ENCODE measurements around the gene TEX9. TPM values are rescaled to one million over a fixed set of nuclear protein-coding genes. Genes with fewer than 3 reads are reported as not detected.
A peak's percentile ranks its signal among the peaks of the same experiment; 100 is the strongest.

The TEX9 gene
- total RNA-seq, 1 donor from 2014 or later: 0.35 TPM

DNA sequence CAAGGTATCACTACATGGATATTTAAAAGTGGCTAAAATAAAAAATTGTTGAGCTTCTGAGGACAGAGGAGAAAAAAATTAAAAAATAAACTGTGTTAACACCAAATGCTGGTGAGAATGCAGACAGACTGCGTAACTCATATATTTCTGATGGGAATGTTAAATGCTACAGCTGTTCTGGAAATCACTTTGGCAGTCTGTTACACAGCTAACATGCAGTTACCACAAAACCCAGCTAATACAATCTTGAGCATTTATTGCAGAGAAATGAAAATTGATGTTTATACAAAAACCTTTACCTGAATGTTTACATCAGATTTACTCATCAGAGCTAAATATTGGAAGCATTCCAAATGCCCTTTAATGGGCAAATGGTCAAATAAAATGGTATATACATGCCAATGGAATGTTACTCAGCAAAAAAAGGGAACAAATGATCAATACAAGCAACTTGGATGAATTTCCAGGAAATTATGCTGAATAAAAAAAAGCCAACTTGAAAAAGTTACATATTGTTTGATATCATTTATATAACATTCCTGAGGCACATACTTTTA lies 75.1 kb downstream of the TEX9 start:
- Mint-ChIP-seq H3K4me1 (no peaks in the 10 kb centered on the region), H3K36me3 (ENCODE audit: low read depth) (no peaks in the 10 kb centered on the region), H3K9me3 (no peaks in the 10 kb centered on the region), H3K27ac (no peak overlapping the region), H3K4me3 (no peak overlapping the region), H3K27me3 (peaks cover 25% of the 10 kb centered on the region)
- intact Hi-C loops (cut with micrococcal nuclease): no loop called here
- no peak for DNase-seq

DNA sequence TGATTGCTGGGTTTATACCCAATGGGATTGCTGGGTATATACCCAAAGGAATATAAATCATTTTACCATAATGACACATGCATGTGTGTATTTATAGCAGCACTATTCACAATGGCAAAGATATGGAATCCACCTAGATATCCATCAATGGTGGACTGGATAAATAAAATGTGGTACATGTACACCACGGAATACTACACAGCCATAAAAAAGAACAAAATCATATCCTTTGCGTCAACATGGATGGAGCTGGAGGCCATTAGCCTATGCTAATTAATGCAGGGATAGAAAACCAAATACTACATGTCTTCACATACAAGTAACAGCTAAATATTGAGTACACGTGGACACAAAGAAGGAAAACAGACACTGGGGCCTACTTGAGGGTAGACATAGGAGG lies 77.1 kb downstream of the TEX9 start:
- Mint-ChIP-seq H3K27me3 (peaks cover 18% of the 10 kb centered on the region), H3K4me3 (no peak overlapping the region), H3K9me3 (no peaks in the 10 kb centered on the region), H3K36me3 (ENCODE audit: low read depth) (no peaks in the 10 kb centered on the region), H3K27ac (no peak overlapping the region), H3K4me1 (no peaks in the 10 kb centered on the region)
- no peak for DNase-seq
- intact Hi-C loops (cut with micrococcal nuclease): no loop called here

DNA sequence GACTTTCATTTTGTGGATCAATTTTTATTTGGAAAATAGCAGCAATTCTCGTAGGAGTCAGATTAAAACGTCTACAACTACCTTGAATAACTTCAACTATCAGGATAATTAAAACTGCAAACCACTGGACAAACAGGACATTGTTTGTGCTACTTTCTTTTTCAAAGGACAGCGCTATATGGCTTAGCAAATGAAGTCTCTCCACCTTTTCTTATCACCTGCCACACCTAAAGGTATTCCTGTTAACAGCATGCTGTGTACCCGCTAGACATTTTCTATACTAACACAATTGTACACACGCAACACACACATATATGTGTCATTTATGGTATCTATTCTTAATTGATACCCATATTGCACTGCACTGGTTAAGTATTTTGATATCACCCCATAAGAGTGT lies 80.5 kb downstream of the TEX9 start:
- Mint-ChIP-seq H3K36me3 (ENCODE audit: low read depth) (no peaks in the 10 kb centered on the region), H3K27me3 (peaks cover 7% of the 10 kb centered on the region), H3K9me3 (no peaks in the 10 kb centered on the region), H3K4me1 (no peaks in the 10 kb centered on the region), H3K4me3 (no peak overlapping the region), H3K27ac (no peak overlapping the region)
- DNase-seq: no peak
- intact Hi-C loops (cut with micrococcal nuclease): no loop called here

DNA sequence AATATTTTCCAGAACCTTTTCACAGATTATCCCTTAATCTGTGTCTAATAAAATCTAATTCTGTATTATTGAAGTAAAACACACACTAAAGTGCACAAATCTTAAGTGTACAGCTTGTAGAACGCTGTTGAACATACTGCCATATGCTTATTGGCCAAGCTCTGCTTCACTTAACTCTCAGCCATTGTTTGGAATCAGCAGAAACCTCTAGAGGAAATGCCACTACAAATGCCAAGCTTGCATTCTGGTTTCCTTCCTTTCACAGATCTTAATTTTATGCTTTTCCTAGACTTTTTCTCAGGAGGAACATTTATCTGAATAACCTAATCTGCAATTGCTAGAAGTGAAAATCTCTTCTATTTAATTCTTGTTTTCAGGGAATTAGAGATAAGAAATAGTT lies 89.6 kb downstream of the TEX9 start:
- Mint-ChIP-seq H3K4me1 (no peaks in the 10 kb centered on the region), H3K27ac (no peak overlapping the region), H3K36me3 (ENCODE audit: low read depth) (no peaks in the 10 kb centered on the region), H3K27me3 (peaks cover 19% of the 10 kb centered on the region), H3K4me3 (no peak overlapping the region), H3K9me3 (no peaks in the 10 kb centered on the region)
- intact Hi-C loops (cut with micrococcal nuclease): no loop called here
- DNase-seq: no peak

DNA sequence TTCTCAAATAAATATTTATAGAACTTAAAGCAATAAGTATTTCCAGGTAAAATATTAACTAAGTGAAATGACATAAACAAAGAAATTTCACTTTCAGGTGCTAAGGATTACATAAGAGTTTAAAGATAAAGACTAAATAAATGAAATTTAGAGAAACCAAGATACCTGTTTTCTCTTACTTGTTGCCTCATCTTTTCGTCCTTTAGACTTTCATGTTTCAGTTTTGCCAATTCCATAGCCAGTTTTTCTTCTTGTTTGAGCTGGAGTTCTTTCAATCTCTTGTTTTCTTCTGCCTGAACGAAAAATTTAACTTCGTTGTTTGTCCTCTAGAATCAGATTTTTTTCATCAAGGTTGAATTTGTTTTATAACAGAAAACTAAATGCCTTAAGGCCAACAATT lies 91.0 kb downstream of the TEX9 start:
- Mint-ChIP-seq H3K27ac (no peak overlapping the region), H3K27me3 (peaks cover 17% of the 10 kb centered on the region), H3K4me1 (no peaks in the 10 kb centered on the region), H3K36me3 (ENCODE audit: low read depth) (no peaks in the 10 kb centered on the region), H3K4me3 (no peak overlapping the region), H3K9me3 (no peaks in the 10 kb centered on the region)
- no peak for DNase-seq
- intact Hi-C loops (cut with micrococcal nuclease): no loop called here

DNA sequence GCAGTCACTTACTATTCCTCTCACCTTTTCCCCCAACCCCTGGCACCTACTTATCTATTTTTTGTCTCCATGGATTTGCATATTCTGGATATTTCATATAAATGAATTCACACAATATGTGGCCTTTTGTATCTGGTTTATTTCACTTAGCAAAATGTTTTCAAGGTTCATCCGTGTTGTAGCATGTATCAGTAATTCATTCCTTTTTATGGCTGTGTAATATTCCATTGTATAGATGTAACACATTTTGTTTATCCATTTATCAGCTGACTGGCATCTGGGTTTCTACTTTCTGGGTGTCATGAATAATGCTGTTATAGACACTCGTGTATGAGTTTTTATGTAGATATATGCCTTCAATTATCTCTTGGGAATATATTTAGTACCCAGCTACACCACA lies 93.9 kb downstream of the TEX9 start:
- no peaks in the 10 kb centered on the region for H3K36me3 Mint-ChIP-seq (ENCODE audit: low read depth)
- no peak overlapping the region for H3K4me3 Mint-ChIP-seq
- peaks cover 22% of the 10 kb centered on the region for H3K27me3 Mint-ChIP-seq
- no peaks in the 10 kb centered on the region for H3K4me1 Mint-ChIP-seq
- intact Hi-C loops (cut with micrococcal nuclease): no loop called here
- H3K27ac Mint-ChIP-seq: no peak overlapping the region
- no peak for DNase-seq
- H3K9me3 Mint-ChIP-seq: no peaks in the 10 kb centered on the region

DNA sequence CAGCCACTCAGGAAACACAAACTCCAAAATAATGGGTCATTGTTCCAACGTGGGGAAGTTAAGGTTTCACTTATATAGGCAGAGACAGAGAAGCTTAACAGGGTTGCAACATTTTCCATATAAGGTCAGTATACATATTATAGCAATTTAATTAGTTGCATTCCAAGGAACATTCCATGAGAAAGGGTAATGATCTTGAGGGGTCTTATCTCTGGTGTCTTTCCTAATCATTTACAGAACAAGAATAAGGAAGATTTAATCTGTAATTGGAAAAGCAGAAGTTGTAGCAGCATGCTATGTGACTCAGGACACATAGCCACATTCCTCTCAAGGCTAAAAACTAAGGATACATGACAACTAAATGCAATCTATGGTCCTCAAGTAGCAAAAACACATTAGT lies 94.8 kb downstream of the TEX9 start:
- Mint-ChIP-seq H3K27me3 (peaks cover 28% of the 10 kb centered on the region), H3K27ac (no peak overlapping the region), H3K4me3 (no peak overlapping the region), H3K9me3 (no peaks in the 10 kb centered on the region), H3K4me1 (peaks cover 7% of the 10 kb centered on the region), H3K36me3 (ENCODE audit: low read depth) (no peaks in the 10 kb centered on the region)
- no peak for DNase-seq
- intact Hi-C loops (cut with micrococcal nuclease): no loop called here

DNA sequence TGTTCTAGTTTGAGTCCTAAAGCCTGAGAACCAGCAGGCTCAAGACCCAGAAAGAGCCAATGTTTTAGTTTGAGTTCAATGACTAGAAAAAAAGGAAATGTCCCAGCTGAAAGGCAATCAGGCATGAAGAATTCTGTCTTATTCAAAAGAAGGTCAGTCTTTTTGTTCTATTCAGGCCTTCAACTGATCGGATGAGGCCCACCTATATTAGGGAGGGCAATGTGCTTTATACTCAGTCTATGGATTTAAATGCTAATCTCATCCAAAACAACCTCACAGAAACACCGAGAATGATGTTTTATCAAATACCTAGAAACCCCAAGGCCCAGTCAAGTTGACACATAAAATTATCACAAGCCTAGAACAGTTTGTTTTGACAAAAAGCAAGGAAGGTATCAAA lies 95.7 kb downstream of the TEX9 start:
- Mint-ChIP-seq H3K36me3 (ENCODE audit: low read depth) (no peaks in the 10 kb centered on the region), H3K4me3 (no peak overlapping the region), H3K4me1 (peaks cover 7% of the 10 kb centered on the region), H3K27me3 (peaks cover 28% of the 10 kb centered on the region), H3K27ac (no peak overlapping the region), H3K9me3 (no peaks in the 10 kb centered on the region)
- no peak for DNase-seq
- intact Hi-C loops (cut with micrococcal nuclease): no loop called here

DNA sequence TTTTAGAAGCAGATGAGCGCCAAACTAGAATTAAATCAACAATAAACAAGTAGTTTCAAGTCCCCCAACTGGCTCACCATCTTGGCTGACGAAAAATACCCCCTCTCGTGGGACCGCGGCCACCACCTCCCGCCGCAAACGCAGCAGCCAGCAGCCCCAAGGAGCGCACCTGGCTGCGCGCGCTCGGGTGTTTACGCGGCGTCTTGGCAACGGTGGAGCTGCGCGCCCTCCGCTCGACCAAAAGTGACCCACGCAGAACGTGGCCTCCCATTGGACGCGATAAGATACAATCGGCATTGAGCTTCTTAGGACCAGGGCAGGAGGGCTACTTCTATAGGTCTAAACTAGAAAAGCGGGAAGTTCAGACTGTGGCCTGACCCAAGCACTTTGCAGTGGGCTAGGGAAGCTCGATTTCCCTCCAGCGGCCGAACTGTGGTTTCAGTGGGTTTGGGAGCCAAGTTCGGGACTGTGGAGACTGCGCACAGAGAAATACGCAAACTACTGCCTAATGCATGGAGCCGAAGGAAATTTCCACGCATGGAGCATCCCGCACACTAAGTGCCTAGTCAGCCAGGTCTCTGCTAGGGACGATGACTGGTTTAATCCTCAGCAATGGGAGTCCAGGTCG lies 99.8 kb downstream of the TEX9 start, which contains the start of gene MNS1:
Gene MNS1 (minus strand): TSS at position 245 of the 628 bp plus-strand sequence. CDS start 165 bp downstream, at position 80.
- intact Hi-C loops (cut with micrococcal nuclease): loop anchor here (2.0 kb wide), 1 partner anchor 222 kb away; the partner anchor contains the start of gene RFX7
- H3K27ac Mint-ChIP-seq: peak within 1 kb of the TSS; percentile 77

DNA sequence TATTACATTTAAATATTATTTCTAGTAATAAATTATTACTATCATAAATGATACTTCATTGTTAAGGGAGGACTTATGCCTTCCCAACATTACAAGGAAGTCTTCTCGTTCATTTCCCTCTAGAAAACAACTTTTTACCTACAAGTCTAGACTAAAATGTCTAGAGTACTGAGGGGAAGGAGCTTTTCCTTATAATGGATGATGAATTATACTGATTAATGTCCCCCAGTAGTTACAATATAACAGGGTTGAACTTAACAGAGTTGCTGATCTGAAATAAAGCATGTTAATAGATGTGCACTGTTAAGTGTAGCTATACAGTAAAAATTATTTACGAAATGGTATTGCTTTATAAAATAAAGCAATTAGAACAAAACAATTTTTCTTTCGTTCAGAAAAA lies 102.4 kb downstream of the TEX9 start:
- H3K27me3 Mint-ChIP-seq: peaks cover 31% of the 10 kb centered on the region
- peaks cover 20% of the 10 kb centered on the region for H3K4me1 Mint-ChIP-seq
- intact Hi-C loops (cut with micrococcal nuclease): no loop called here
- H3K9me3 Mint-ChIP-seq: no peaks in the 10 kb centered on the region
- H3K27ac Mint-ChIP-seq: no peak overlapping the region
- H3K4me3 Mint-ChIP-seq: no peak overlapping the region
- no peaks in the 10 kb centered on the region for H3K36me3 Mint-ChIP-seq (ENCODE audit: low read depth)
- DNase-seq: no peak

More for the DNA sequence above, 99.8 kb downstream of the TEX9 start, which contains the start of gene MNS1:
- Mint-ChIP-seq H3K36me3 (ENCODE audit: low read depth) (no peaks in the 10 kb centered on the region), H3K9me3 (no peaks in the 10 kb centered on the region), H3K4me3 (peak within 1 kb of the TSS; percentile 89), H3K27me3 (peaks cover 25% of the 10 kb centered on the region), H3K4me1 (peaks cover 20% of the 10 kb centered on the region)
- peak; percentile 94 for DNase-seq

DNA sequence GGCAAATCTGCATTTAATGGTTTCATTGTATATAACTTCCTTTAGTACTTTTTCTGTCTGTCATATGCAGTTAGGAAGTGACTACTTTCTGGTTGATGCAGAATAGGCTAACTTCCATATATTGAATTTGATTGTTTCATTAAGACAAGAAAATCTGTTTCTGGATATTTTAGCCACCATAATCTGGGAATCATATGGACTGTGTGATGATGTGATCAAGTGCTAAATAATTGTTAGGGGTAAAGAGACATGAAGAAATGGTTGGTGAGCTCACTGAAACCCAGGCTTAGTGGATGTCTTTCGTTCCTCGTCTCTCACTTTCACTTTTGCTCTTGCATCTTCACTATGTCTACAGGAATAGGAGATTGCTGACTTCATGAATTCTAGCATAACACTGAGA lies 103.2 kb downstream of the TEX9 start:
- peak; percentile 74 for DNase-seq
- peaks cover 33% of the 10 kb centered on the region for H3K27me3 Mint-ChIP-seq
- peak overlapping the region; percentile 78 for H3K4me3 Mint-ChIP-seq
- H3K36me3 Mint-ChIP-seq (ENCODE audit: low read depth): no peaks in the 10 kb centered on the region
- H3K4me1 Mint-ChIP-seq: peaks cover 20% of the 10 kb centered on the region
- intact Hi-C loops (cut with micrococcal nuclease): no loop called here
- H3K9me3 Mint-ChIP-seq: no peaks in the 10 kb centered on the region
- H3K27ac Mint-ChIP-seq: no peak overlapping the region

DNA sequence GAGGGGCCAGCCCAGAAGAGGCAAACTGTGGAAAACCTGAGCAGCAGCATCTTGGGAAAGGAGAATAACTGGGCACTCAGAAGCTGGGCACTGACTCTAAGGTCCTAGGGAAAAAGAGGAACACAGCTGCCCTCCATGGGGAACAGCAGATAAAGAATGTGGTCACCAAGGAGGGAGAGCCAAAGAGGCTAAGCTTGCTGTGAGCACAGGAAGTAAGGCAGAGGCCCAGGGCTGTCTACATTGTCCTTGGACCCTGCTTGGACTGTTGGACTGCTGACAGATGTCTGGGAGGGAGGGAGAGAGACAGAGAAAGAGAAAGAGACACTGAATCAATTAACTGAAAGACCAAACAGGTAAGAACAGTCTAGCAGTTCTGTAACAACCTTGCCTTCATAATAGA lies 104.3 kb downstream of the TEX9 start:
- Mint-ChIP-seq H3K9me3 (no peaks in the 10 kb centered on the region), H3K27me3 (peaks cover 28% of the 10 kb centered on the region), H3K36me3 (ENCODE audit: low read depth) (no peaks in the 10 kb centered on the region), H3K4me3 (no peak overlapping the region), H3K27ac (no peak overlapping the region), H3K4me1 (peaks cover 18% of the 10 kb centered on the region)
- DNase-seq: no peak
- intact Hi-C loops (cut with micrococcal nuclease): no loop called here

DNA sequence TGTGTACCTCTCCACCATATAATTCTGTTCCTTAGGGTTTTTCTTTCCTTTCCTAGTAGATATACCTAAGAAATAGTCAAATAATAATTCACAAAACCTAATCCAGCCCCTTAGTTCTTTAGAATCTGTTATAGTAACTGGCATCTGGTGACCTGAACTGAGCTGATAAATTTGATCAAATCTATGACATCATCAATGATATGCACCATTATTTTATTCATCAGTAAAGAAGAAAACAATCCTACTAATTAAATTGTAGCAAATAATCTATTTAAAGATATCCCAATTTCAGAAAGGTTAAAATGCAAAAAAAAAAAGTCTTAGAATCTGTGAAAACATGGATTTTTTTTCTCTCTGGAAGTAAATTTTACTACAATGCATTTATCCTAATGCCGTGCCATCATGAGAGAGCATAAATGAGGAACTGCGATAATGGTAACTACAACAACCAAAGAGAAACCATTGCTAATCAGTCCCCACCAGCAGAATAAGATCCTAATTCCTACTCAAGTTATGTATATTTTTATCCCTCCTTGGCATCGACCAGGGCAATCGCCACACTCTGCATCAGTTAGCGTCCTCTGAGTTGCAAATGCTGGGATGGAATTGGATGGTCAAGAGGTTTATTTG lies 106.3 kb downstream of the TEX9 start:
- Mint-ChIP-seq H3K27me3 (peaks cover 20% of the 10 kb centered on the region), H3K4me3 (no peak overlapping the region), H3K36me3 (ENCODE audit: low read depth) (no peaks in the 10 kb centered on the region), H3K27ac (no peak overlapping the region), H3K9me3 (peaks cover 3% of the 10 kb centered on the region), H3K4me1 (peaks cover 13% of the 10 kb centered on the region)
- intact Hi-C loops (cut with micrococcal nuclease): no loop called here
- DNase-seq: no peak

DNA sequence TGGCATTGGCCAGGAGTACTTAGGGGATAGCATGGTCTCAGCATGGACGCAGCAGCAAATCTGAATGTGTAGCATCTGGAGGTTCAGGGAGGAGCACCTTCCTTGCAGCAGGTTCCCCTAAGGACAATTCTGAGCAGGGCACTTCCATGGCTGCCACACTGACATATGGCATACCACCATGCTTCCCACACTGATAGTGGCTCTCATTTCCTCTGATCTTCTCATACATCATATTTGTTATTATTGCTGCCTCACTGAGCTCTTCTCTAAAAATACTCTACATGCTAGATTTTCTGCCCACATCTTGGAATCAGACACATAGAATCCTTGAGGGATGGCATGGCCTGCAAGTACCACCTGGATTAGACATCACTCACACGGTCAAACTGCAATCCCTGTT lies 107.1 kb downstream of the TEX9 start:
- DNase-seq: no peak
- peaks cover 22% of the 10 kb centered on the region for H3K27me3 Mint-ChIP-seq
- peaks cover 3% of the 10 kb centered on the region for H3K9me3 Mint-ChIP-seq
- no peak overlapping the region for H3K4me3 Mint-ChIP-seq
- peaks cover 13% of the 10 kb centered on the region for H3K4me1 Mint-ChIP-seq
- no peak overlapping the region for H3K27ac Mint-ChIP-seq
- H3K36me3 Mint-ChIP-seq (ENCODE audit: low read depth): no peaks in the 10 kb centered on the region
- intact Hi-C loops (cut with micrococcal nuclease): no loop called here

Data from activated CD4-positive, alpha-beta T cell treated with anti-CD3 and anti-CD28 coated beads, Interleukin-2, amount 10 ng/mL, durations not matched to agents 24 days and 14 days (primary cell).